Measurements from ENCODE around the gene PPIL1. TPM values are rescaled to one million over a fixed set of nuclear protein-coding genes. Genes with fewer than 3 reads are reported as not detected.
A peak's percentile ranks its signal among the peaks of the same experiment; 100 is the strongest.

The PPIL1 gene
- total and polyA plus RNA-seq, 4 donors = 9.6 to 33.7 (median 12.7) TPM

- ATAC-seq (ENCODE audit: low FRiP score) = no peak
- 80 to 81% methylated on average over 4 of the region's 4 CpGs for WGBS, 2 donors
- peaks cover 0 to 6% of the 10 kb centered on the region in 2 donors for H3K36me3 ChIP-seq (ENCODE audit: control insufficient read depth in 1 of 2, insufficient read depth in 2 of 2, low read length in 1 of 2)
- H3K27me3 ChIP-seq (ENCODE audit: control insufficient read depth in 1 of 2, insufficient read depth in 2 of 2, low read length in 1 of 2) = no peaks in the 10 kb centered on the region
- no peak for DNase-seq
- H3K4me3 ChIP-seq (ENCODE audit: low read length in 2 of 2) = no peak overlapping the region
- H3K27ac ChIP-seq (ENCODE audit: low read depth in 1 of 2, low read length in 2 of 2) = no peak overlapping the region
- intact Hi-C loops (cut with DNase I) = no loop called here
- H3K9me3 ChIP-seq (ENCODE audit: control insufficient read depth, low read length) = no peaks in the 10 kb centered on the region
- H3K4me1 ChIP-seq (ENCODE audit: control insufficient read depth in 1 of 2, insufficient read depth in 2 of 2, low read length in 2 of 2) = peaks cover 0 to 11% of the 10 kb centered on the region in 2 donors
Measured at GRCh38 chr6:36913082-36913481, 38.5 kb upstream of the PPIL1 start.

GRCh38 chr6:36912586-36912985 lies 38.0 kb upstream of the PPIL1 start:
- H3K4me3 ChIP-seq (ENCODE audit: low read length in 2 of 2) = no peak overlapping the region
- H3K27ac ChIP-seq (ENCODE audit: low read depth in 1 of 2, low read length in 2 of 2) = no peak overlapping the region
- intact Hi-C loops (cut with DNase I) = no loop called here
- whole genome bisulfite sequencing, 2 donors = 79 to 84% methylated on average over 8 of the region's 8 CpGs
- H3K36me3 ChIP-seq (ENCODE audit: control insufficient read depth in 1 of 2, insufficient read depth in 2 of 2, low read length in 1 of 2) = peaks cover 0 to 6% of the 10 kb centered on the region in 2 donors
- no peaks in the 10 kb centered on the region for H3K27me3 ChIP-seq (ENCODE audit: control insufficient read depth in 1 of 2, insufficient read depth in 2 of 2, low read length in 1 of 2)
- DNase-seq (no peak), ATAC-seq (ENCODE audit: low FRiP score) (no peak)
- peaks cover 0 to 11% of the 10 kb centered on the region in 2 donors for H3K4me1 ChIP-seq (ENCODE audit: control insufficient read depth in 1 of 2, insufficient read depth in 2 of 2, low read length in 2 of 2)
- H3K9me3 ChIP-seq (ENCODE audit: control insufficient read depth, low read length) = no peaks in the 10 kb centered on the region

GRCh38 chr6:36912030-36912454 lies 37.4 kb upstream of the PPIL1 start:
- Histone ChIP-seq H3K9me3 (ENCODE audit: control insufficient read depth, low read length) (no peaks in the 10 kb centered on the region), H3K27me3 (ENCODE audit: control insufficient read depth in 1 of 2, insufficient read depth in 2 of 2, low read length in 1 of 2) (no peaks in the 10 kb centered on the region), H3K36me3 (ENCODE audit: control insufficient read depth in 1 of 2, insufficient read depth in 2 of 2, low read length in 1 of 2) (peaks cover 0 to 6% of the 10 kb centered on the region in 2 donors), H3K4me3 (ENCODE audit: low read length in 2 of 2) (no peak overlapping the region), H3K27ac (ENCODE audit: low read depth in 1 of 2, low read length in 2 of 2) (no peak overlapping the region), H3K4me1 (ENCODE audit: control insufficient read depth in 1 of 2, insufficient read depth in 2 of 2, low read length in 2 of 2) (peaks cover 1 to 9% of the 10 kb centered on the region in 2 donors)
- WGBS, 2 donors = 78 to 79% methylated on average over 4 of the region's 4 CpGs
- no peak for DNase-seq
- intact Hi-C loops (cut with DNase I) = no loop called here
- ATAC-seq (ENCODE audit: low FRiP score) = no peak

- Histone ChIP-seq H3K36me3 (ENCODE audit: control insufficient read depth in 1 of 2, insufficient read depth in 2 of 2, low read length in 1 of 2) (peaks cover 0 to 4% of the 10 kb centered on the region in 2 donors), H3K27ac (ENCODE audit: low read depth in 1 of 2, low read length in 2 of 2) (peak overlapping the region in 1 of 2 donors; percentile 37), H3K4me1 (ENCODE audit: control insufficient read depth in 1 of 2, insufficient read depth in 2 of 2, low read length in 2 of 2) (peaks cover 1 to 4% of the 10 kb centered on the region in 2 donors), H3K4me3 (ENCODE audit: low read length in 2 of 2) (no peak overlapping the region), H3K27me3 (ENCODE audit: control insufficient read depth in 1 of 2, insufficient read depth in 2 of 2, low read length in 1 of 2) (no peaks in the 10 kb centered on the region), H3K9me3 (ENCODE audit: control insufficient read depth, low read length) (no peaks in the 10 kb centered on the region)
- WGBS, 2 donors = 57 to 75% methylated on average over 2 of the region's 2 CpGs
- intact Hi-C loops (cut with DNase I) = no loop called here
- DNase-seq = no peak
- ATAC-seq (ENCODE audit: low FRiP score) = no peak
Measured at GRCh38 chr6:36908747-36909146, 34.1 kb upstream of the PPIL1 start.

DNA sequence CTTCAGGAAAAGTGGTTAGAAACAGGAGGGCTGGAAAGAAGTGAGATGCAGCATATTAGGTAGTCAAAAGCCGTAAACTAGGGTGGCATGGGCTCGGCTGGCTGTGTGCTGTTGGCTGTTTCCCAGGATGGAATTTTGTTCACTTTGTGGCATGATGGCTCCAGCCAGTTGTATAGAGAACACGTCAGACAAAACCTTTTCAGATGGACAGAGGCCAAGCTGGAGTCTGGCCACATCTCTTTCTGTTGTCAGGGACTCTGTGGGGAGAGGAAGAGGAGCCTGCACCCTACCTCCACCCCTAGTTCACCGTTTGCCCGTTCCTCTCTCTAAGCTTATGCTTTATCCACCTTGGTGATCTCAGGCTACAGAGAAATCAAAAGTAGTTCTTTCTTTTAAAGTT lies 33.2 kb upstream of the PPIL1 start:
- intact Hi-C loops (cut with DNase I) = no loop called here
- Histone ChIP-seq H3K27me3 (ENCODE audit: control insufficient read depth in 1 of 2, insufficient read depth in 2 of 2, low read length in 1 of 2) (no peaks in the 10 kb centered on the region), H3K27ac (ENCODE audit: low read depth in 1 of 2, low read length in 2 of 2) (peak overlapping the region in 1 of 2 donors; percentile 70), H3K9me3 (ENCODE audit: control insufficient read depth, low read length) (no peaks in the 10 kb centered on the region), H3K36me3 (ENCODE audit: control insufficient read depth in 1 of 2, insufficient read depth in 2 of 2, low read length in 1 of 2) (peaks cover 0 to 2% of the 10 kb centered on the region in 2 donors), H3K4me3 (ENCODE audit: low read length in 2 of 2) (no peak overlapping the region), H3K4me1 (ENCODE audit: control insufficient read depth in 1 of 2, insufficient read depth in 2 of 2, low read length in 2 of 2) (peaks cover 1 to 4% of the 10 kb centered on the region in 2 donors)
- DNase-seq = peak in 1 of 2 donors; percentile 73
- 8 to 9% methylated on average over 5 of the region's 5 CpGs for WGBS, 2 donors
- ATAC-seq (ENCODE audit: low FRiP score) = peak; percentile 76

DNA sequence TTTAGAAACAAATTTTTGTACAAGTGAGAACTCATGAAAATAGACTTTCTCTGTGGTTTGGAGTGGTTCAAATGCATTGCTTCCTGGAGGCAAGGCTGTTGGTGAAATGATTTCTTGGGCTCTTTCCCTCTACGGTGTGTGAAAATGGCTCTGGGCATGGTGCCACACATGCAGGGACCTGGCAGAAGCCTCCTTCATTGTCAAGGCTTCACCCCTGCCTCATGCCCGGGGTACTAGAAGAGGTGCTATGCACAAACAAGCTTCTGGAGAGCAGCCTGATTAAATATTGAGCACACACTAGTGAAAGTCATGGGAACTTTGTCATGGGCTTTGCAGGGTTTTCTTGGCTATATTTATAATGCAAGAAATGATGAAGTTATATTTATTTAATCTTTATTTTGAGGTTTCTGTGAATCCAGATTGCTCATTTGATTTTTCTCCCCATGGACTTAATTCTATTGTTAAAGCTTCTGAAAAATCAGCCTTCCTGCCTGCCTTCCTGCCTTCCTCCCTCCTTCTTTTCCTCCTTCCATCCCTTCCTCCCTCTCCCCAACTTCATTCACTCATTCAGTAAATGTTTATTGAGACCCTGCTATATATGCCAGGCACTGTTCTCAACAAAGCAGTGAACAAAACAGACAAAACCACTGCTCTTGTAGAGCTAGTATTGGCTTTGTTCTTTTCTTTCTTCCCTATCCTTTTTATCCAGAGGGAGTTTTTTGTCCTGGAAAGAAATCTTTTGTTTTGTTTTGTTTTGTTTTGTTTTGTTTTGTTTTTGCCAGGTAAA lies 32.1 kb upstream of the PPIL1 start:
- H3K9me3 ChIP-seq (ENCODE audit: control insufficient read depth, low read length) = no peaks in the 10 kb centered on the region
- peak in 1 of 2 donors; percentile 53 for DNase-seq
- H3K4me1 ChIP-seq (ENCODE audit: control insufficient read depth in 1 of 2, insufficient read depth in 2 of 2, low read length in 2 of 2) = peaks cover 1 to 4% of the 10 kb centered on the region in 2 donors
- peaks cover 0 to 2% of the 10 kb centered on the region in 2 donors for H3K36me3 ChIP-seq (ENCODE audit: control insufficient read depth in 1 of 2, insufficient read depth in 2 of 2, low read length in 1 of 2)
- intact Hi-C loops (cut with DNase I) = no loop called here
- H3K27me3 ChIP-seq (ENCODE audit: control insufficient read depth in 1 of 2, insufficient read depth in 2 of 2, low read length in 1 of 2) = no peaks in the 10 kb centered on the region
- 0 to 4% methylated on average over 2 of the region's 2 CpGs for WGBS, 2 donors
- H3K27ac ChIP-seq (ENCODE audit: low read depth in 1 of 2, low read length in 2 of 2) = peak overlapping the region; percentile 37 to 70
- peak; percentile 67 for ATAC-seq (ENCODE audit: low FRiP score)
- H3K4me3 ChIP-seq (ENCODE audit: low read length in 2 of 2) = no peak overlapping the region

DNA sequence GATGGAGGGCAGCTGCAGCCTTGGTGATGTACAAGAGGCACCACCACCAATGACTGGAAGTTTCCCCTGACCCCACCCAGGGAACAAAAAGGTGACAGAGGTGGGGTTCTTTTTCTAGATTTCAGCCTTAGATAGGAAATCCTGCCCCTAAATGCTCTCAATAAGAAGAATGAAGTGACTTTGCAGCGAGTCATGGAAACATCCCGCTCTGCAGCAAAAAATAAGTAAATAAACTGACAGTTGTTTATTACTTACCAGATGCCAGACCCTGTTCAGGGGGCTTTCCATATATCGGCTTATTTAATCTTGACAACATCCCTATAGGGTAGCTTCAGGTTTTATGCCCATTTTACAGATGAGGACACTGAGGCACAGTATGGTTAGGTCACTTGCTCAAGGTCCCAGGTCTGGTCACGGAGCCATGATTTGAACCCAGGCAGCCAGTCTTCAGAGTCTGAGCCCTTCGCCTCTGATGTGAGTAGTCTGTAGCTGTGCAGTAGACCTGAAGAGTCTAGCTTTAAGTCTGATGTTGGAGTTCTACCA lies 30.3 kb upstream of the PPIL1 start:
- 97 to 98% methylated on average over 5 of the region's 5 CpGs for WGBS, 2 donors
- no peaks in the 10 kb centered on the region for H3K9me3 ChIP-seq (ENCODE audit: control insufficient read depth, low read length)
- intact Hi-C loops (cut with DNase I) = no loop called here
- H3K4me1 ChIP-seq (ENCODE audit: control insufficient read depth in 1 of 2, insufficient read depth in 2 of 2, low read length in 2 of 2) = peaks cover 1 to 4% of the 10 kb centered on the region in 2 donors
- no peaks in the 10 kb centered on the region for H3K27me3 ChIP-seq (ENCODE audit: control insufficient read depth in 1 of 2, insufficient read depth in 2 of 2, low read length in 1 of 2)
- ATAC-seq (ENCODE audit: low FRiP score) (no peak), DNase-seq (no peak)
- no peak overlapping the region for H3K4me3 ChIP-seq (ENCODE audit: low read length in 2 of 2)
- peaks cover 0 to 2% of the 10 kb centered on the region in 2 donors for H3K36me3 ChIP-seq (ENCODE audit: control insufficient read depth in 1 of 2, insufficient read depth in 2 of 2, low read length in 1 of 2)
- no peak overlapping the region for H3K27ac ChIP-seq (ENCODE audit: low read depth in 1 of 2, low read length in 2 of 2)

DNA sequence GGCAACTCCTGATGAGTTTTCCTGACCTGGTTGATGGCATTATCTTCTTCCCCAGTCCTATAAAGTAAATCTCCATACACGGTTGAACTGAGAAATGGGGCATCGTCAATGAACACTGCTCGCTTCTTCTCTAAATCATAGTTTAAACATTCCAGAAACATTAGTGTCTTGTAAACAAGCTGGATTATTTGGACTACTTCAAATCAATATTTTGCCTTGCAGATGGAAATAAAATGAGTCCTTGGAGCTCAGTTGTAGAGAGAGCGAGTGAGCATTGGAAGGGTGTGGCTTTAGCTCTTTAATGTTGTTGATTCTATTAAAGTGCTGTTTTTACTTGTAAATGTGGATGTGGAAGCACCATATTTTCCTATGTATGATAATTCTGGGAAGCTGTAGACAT lies 29.5 kb upstream of the PPIL1 start:
- Histone ChIP-seq H3K36me3 (ENCODE audit: control insufficient read depth in 1 of 2, insufficient read depth in 2 of 2, low read length in 1 of 2) (peaks cover 2 to 3% of the 10 kb centered on the region in 2 donors), H3K9me3 (ENCODE audit: control insufficient read depth, low read length) (no peaks in the 10 kb centered on the region), H3K27me3 (ENCODE audit: control insufficient read depth in 1 of 2, insufficient read depth in 2 of 2, low read length in 1 of 2) (no peaks in the 10 kb centered on the region), H3K4me1 (ENCODE audit: control insufficient read depth in 1 of 2, insufficient read depth in 2 of 2, low read length in 2 of 2) (peaks cover 1 to 4% of the 10 kb centered on the region in 2 donors), H3K27ac (ENCODE audit: low read depth in 1 of 2, low read length in 2 of 2) (no peak overlapping the region), H3K4me3 (ENCODE audit: low read length in 2 of 2) (no peak overlapping the region)
- ATAC-seq (ENCODE audit: low FRiP score) (no peak), DNase-seq (no peak)
- intact Hi-C loops (cut with DNase I) = no loop called here
- 93 to 95% methylated on average over 4 of the region's 4 CpGs for WGBS, 2 donors

DNA sequence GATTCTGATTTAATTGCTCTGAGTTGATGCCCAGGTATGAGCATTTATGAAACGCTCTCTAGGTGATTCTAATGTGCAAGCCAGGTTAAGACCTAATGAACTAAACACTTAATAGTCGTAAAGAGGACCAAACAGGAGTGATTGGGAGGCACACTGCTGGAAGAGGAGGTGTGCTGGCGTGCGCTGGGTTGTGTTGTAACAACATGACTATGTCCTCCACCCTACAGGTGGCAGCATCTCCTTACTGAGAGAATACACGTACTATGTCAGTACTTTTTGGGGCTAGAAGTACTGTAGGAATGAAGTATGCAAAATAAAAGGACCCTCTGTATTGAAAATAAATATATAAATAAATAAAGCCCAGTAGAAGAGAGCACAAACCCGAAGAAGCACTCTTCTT lies 23.0 kb upstream of the PPIL1 start:
- Histone ChIP-seq H3K4me1 (ENCODE audit: control insufficient read depth in 1 of 2, insufficient read depth in 2 of 2, low read length in 2 of 2) (no peaks in the 10 kb centered on the region), H3K4me3 (ENCODE audit: low read length in 2 of 2) (no peak overlapping the region), H3K9me3 (ENCODE audit: control insufficient read depth, low read length) (no peaks in the 10 kb centered on the region), H3K27ac (ENCODE audit: low read depth in 1 of 2, low read length in 2 of 2) (no peak overlapping the region), H3K36me3 (ENCODE audit: control insufficient read depth in 1 of 2, insufficient read depth in 2 of 2, low read length in 1 of 2) (peaks cover 2 to 5% of the 10 kb centered on the region in 2 donors), H3K27me3 (ENCODE audit: control insufficient read depth in 1 of 2, insufficient read depth in 2 of 2, low read length in 1 of 2) (no peaks in the 10 kb centered on the region)
- no peak for DNase-seq
- ATAC-seq (ENCODE audit: low FRiP score) = no peak
- intact Hi-C loops (cut with DNase I) = no loop called here
- WGBS, 2 donors = 83 to 84% methylated on average over 6 of the region's 6 CpGs

Measured in aorta (tissue), 5 donors.